Activated CD4-positive, CD25-positive, alpha-beta regulatory T cell treated with anti-CD3 and anti-CD28 coated beads, Interleukin-2, amount 50 U/mL, for 72 hours (primary cell): ENCODE results near the gene PTPRF.
"Not testable (repeated sequence)": the region's sequence is repeated elsewhere in the genome, so short reads cannot be mapped to it uniquely, and the experiment has no call there.

Experiments used
- DNase-seq: peaks from one replicate; pipeline ENCODE4 v3.0.0; 2021

The PTPRF gene

GRCh38 chr1:43613075-43613942, 82.6 kb downstream of the PTPRF start:
- no peak for DNase-seq

DNA sequence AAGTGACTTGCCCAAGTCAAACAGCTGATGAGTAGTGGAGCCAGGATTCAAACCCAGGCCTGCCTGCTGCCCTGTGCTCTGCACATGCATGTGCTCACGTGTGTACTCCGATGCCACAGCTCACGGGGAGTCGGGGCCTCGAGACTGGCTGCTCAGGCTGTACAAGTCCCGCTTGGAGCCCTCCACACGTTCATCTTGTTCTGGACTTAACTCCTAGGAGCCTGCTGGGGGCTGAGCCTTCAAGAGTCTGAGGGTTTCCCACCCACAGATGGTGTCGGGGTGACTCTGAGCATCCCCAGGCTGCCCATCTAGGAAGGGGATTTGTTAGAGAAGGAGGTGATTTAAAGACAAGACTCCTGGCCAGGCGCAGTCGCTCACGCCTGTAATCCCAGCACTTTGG, 83.5 kb downstream of the PTPRF start:
- no peak for DNase-seq

DNA sequence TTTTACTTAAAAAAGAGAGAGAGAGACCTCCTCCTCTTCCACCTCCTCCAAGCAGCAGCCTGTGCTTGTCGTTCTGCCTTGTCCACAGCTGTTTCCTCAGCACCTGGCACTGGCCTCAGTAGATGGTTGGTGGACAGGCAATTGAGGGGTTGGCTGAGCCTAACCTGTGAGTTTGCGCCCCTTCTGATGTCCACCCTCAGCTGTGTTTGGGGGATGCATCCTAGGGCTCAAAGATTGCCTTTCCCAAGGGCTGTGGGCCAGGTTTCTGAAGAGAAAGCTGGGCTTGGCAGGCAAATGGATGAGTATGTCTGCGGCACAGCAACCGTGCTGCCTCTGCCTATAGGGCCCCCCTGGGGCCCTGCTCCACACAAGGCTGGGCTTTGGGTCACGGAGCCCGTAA, 84.2 kb downstream of the PTPRF start:
- DNase-seq = no peak

DNA sequence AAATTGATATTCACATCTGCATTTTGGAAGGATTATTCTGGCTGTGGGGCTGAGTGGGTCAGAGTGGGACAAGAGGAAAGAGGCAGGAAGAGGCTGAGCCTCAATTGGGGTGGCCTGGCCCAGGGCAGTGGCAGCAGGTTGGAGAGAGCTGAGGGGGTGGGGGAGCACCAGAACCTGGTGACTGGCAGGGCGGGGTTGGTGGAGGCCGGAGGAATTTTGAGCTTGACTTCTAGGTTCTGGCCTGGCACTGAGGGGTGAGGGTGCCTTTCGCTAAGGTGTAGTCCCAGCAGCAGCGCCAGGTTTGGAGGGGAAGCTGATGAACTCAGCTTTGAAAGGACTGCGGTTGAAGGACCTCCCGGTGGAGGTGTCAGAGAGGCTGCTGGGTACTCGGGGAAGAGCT, 85.7 kb downstream of the PTPRF start:
- no peak for DNase-seq

GRCh38 chr1:43617011-43617410, 86.3 kb downstream of the PTPRF start:
- no peak for DNase-seq

DNA sequence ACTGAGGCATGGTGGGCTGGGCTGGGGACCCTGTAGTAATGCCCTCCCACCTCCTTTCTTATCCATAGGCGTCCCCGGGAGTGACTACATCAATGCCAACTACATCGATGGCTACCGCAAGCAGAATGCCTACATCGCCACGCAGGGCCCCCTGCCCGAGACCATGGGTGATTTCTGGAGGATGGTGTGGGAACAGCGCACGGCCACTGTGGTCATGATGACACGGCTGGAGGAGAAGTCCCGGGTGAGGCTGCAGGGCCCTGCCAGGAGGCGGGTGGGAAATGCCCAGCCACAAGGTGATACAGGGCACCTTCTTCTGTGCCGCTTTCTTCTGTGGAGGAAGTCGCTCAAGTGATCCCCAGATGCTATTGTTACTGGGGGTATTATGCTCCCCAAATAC, 87.0 kb downstream of the PTPRF start:
- no peak for DNase-seq

DNA sequence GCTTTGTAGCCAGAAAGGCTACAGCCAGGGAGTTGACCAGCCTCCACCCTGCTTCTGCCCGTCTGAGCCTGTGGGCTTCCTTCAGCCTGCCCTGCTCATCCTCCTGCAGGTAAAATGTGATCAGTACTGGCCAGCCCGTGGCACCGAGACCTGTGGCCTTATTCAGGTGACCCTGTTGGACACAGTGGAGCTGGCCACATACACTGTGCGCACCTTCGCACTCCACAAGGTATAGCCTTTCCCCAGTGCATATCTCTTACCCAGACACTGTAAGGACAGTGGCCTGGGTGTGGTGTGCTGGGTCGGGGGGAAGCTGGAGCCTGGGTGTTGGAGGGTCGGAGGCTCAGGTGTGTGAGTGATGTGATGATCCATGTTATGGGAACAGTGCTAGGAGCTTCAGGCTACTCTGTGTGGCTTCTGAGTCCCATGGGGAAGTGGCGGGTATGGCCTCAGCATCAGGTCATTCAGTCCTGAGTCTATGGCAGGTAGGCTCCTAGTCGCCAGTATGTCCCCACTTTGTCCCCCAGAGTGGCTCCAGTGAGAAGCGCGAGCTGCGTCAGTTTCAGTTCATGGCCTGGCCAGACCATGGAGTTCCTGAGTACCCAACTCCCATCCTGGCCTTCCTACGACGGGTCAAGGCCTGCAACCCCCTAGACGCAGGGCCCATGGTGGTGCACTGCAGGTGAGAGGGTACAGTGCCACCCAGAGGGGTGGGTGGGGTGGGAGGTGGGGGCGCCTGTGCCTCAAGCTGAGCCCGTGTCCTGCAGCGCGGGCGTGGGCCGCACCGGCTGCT, 88.0 kb downstream of the PTPRF start:
- no peak for DNase-seq

DNA sequence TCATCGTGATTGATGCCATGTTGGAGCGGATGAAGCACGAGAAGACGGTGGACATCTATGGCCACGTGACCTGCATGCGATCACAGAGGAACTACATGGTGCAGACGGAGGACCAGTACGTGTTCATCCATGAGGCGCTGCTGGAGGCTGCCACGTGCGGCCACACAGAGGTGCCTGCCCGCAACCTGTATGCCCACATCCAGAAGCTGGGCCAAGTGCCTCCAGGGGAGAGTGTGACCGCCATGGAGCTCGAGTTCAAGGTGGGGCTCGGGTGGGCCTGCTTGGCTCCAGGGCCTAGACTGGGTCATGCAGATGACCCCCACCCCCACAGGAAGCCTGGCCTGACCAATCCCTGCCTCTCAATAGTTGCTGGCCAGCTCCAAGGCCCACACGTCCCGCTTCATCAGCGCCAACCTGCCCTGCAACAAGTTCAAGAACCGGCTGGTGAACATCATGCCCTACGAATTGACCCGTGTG, 88.7 kb downstream of the PTPRF start:
- no peak for DNase-seq

- DNase-seq = no peak
Measured at GRCh38 chr1:43619996-43620920, 89.6 kb downstream of the PTPRF start.

DNA sequence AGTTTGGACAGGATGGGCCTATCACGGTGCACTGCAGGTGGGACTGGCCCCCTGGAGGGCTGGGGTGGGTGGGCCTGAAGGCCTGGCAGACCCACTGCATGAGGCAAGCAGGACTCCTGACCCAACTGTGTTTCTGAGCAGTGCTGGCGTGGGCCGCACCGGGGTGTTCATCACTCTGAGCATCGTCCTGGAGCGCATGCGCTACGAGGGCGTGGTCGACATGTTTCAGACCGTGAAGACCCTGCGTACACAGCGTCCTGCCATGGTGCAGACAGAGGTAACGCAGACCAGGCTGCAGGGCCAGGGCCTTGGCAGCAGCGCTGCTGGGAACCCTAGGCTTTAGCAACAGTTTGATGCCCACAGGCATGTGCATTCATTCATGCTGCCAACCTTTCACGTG, 90.3 kb downstream of the PTPRF start:
- no peak for DNase-seq

GRCh38 chr1:43621386-43621785, 90.7 kb downstream of the PTPRF start:
- no peak for DNase-seq

DNA sequence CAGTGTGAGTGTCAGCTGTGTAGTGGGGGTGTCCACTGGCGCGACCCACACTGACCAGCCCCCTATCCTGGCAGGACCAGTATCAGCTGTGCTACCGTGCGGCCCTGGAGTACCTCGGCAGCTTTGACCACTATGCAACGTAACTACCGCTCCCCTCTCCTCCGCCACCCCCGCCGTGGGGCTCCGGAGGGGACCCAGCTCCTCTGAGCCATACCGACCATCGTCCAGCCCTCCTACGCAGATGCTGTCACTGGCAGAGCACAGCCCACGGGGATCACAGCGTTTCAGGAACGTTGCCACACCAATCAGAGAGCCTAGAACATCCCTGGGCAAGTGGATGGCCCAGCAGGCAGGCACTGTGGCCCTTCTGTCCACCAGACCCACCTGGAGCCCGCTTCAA, 91.2 kb downstream of the PTPRF start:
- no peak for DNase-seq

GRCh38 chr1:43622471-43622870, 91.8 kb downstream of the PTPRF start:
- DNase-seq = no peak

GRCh38 chr1:43622901-43623780, 92.5 kb downstream of the PTPRF start:
- no peak for DNase-seq

DNA sequence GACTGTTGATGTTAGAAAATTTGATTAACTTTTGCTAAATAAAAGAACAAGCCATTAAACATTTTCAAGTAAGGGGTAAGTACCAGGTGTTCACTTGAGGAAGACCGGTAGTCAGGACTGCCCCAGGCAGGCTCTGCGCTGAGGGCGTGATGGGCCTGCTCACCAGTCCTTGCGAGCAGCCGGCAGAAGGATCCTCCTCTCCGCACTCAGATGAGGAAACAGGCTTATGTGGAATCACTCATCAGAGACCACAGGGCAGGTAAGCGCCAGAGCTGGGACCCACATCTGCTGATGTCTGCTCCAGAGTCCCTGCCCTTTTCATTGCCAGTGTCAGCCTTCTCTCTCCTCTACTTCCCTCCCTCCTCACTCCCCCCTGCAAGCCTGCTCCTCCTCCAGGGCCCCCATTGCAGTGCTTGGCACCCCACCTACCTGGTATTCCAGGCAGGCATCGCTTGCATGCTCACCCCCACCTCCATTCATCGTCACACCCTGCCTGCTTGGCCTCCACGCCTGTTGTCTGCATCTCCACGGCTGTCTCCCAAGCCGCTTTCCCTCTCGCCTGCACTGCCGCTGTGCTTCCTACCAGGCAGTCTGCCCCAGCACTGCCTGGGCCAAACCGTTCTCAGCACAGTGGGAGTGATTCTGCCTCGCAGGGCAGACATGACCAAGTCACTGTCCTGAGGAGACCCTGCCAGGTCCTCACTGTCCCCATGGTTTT, 94.5 kb downstream of the PTPRF start:
- no peak for DNase-seq

DNA sequence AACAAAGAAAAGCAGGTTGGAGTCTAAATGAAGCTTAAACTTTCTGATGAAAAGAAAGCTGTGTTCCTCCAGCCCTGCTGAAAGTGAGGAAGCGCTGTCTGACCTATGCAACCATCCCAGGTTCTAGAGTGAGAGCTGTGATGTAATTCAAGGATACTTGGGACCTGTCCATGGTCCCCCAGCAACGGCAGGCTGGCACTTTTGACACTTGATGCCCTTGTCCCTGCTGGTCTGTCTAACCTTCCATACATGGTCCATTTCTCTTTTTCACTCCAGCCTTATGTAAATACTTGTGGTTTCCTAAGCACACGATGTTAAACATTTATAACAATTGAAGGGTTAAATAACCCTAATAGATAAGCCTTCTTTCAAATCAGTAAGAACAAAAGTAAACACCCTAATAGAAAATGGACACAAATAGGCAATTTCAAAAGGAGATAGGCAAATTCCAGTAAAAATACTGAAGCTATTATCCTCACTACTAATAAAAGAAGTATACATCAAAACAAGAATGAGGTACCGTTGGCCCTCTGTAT, 101.5 kb downstream of the PTPRF start:
- no peak for DNase-seq

DNA sequence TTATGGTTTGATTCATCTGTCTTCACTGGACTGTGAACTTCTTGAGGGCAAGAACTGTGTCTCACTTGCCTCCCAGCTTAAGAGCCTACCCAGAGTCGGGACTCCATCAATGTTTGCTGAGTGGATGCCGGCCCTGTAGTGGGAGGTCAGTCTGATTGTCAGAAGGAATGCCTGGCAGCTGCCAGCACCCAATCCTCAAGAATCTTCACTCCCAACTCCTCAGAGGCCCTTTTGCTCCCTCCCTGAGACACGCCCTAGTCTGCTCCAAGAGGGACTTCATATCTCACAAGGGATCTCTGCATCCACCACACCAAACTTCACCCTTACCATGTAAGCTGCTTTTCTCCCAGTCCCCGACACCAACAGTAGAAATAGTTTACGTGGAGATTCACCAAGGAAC, 104.0 kb downstream of the PTPRF start:
- DNase-seq = no peak

DNA sequence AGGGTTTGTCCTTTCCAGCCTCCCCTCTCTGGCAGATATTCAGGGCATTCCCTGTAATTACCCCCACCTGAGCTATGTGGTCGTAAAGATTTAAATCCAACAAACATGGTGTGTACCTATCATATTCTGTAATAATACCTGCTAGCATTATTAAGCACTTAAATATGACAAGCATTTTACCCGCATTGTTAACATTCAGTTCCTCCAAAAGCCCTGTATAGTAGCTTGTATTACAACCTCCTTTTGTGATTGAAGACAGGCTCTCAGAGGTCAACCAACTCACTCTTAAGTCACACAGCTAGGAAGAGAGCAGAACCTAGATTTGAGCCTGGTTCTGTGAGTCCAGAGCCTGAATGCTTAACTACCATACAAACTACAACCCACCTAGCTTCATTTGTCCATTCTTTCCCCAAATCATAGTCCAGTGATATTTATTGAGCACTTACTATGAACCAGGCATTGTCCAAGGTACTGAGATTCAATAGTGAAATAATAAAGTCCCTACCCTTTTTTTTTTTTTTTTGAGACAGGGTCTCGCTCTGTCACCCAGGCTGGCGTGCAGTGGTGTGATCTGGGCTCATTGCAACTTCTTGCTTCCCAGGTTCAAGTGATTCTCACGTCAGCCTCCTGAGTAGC, 105.4 kb downstream of the PTPRF start:
- no peak for DNase-seq

DNA sequence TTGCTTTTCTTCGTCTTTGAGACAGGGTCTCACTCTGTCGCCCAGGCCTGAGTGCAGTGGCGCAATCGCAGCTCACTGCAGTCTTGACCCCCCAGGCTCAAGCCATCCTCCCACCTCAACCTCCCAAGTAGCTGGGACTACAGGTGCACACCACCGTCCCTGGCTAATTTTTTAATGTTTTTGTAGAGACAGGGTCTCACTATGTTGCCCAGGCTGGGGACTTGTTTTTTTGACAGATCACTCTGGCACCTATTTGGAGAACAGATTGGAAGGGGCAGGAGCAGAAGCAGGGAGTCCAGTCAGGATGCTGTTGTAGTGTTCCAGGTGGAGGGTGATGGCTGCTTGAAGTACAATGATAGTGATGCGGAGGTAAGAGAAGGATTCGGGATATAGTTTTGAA, 106.6 kb downstream of the PTPRF start:
- no peak for DNase-seq

DNA sequence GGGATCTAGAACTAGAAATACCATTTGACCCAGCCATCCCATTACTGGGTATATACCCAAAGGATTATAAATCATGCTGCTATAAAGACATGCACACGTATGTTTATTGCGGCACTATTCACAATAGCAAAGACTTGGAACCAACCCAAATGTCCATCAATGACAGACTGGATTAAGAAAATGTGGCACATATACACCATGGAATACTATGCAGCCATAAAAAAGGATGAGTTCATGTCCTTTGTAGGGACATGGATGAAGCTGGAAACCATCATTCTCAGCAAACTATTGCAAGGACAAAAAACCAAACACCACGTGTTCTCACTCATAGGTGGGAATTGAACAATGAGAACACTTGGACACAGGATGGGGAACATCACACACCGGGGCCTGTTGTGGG, 107.7 kb downstream of the PTPRF start:
- DNase-seq = not testable (repeated sequence)
